ENCODE measurements around the gene MEOX1.

The MEOX1 gene

DNA sequence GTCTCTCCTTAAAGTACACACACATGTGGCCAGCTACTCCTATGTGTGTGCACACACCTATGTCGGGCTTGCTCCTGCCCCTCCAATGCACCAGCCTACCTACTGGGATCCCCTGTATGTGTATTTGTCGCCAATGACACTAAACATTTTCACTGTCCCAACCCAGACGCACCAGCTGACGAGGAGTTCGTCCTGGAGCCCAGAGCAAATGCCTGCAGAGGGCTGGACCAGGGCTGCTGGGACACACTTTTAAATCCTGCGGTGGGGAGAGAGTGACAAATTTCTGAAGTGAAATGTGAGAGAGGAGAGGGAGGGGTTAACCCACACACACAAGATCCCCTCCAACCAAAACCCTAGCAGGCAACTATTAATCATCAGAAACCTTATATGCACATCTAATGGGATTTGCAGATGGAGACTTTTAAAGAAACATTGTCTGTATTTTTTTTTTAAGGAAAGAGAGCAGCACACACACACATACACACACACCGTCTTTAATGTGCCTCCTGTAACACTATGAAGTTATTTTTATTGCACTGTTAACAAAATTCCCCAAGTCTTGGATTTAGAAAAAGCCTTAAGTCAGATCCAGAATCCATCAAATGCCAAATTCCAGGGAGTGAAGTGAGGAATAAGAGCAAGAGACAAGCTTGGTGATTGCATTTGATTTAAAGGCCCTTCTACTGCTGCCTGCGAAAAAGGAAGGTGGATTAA, at the start of gene MEOX1:
MEOX1 (minus strand) TSS at position 224 of the 714 bp plus-strand sequence. CDS start 388 bp downstream, outside the sequence.
- H3K27me3 ChIP-seq (ENCODE audit: low read depth) = no peaks in the 10 kb centered on the region
- no peak within 1 kb of the TSS for H3K4me3 ChIP-seq
- in situ Hi-C loops (cut with MboI; ENCODE audit: low sequenced_read_pairs) = loop anchor here (25.0 kb wide), 1 partner anchor 100 kb away; the partner anchor contains the start of gene SOST
- no peaks in the 10 kb centered on the region for H3K36me3 ChIP-seq (replicated peaks)
- no peaks in the 10 kb centered on the region; the same call in none of the 2 replicates for H3K4me1 ChIP-seq
- no peaks in the 10 kb centered on the region for H3K9me3 ChIP-seq
- DNase-seq (ENCODE audit: low spot score in 2 of 2) = peak; percentile 21 to 28

DNA sequence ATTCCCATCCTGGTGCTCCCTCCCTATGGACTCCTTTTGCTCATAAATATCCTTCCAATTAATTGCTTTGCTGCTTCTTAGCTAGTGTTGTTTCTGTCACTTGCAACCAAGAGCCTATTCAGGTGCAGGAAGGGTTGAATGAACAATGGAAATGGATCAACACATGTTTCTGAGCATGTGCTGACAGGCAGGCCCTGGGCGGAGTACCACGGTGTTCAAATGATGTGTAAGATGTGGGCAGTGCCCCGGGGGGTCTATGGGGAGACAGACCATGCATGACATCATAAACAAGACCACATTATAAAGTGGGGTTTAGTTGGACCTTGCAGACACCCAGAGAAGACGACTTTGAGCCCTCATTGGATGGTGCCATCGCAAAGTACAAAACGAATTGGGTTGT, 48.4 kb upstream of the MEOX1 start:
- Histone ChIP-seq H3K4me3 (no peak overlapping the region), H3K4me1 (no peaks in the 10 kb centered on the region), H3K36me3 (replicated peaks) (no peaks in the 10 kb centered on the region), H3K9me3 (no peaks in the 10 kb centered on the region), H3K27me3 (ENCODE audit: low read depth) (peaks cover 9% of the 10 kb centered on the region; the same call in 1 of the 2 replicates)
- in situ Hi-C loops (cut with MboI; ENCODE audit: low sequenced_read_pairs) = no loop called here
- no peak for DNase-seq (ENCODE audit: low spot score in 2 of 2)

DNA sequence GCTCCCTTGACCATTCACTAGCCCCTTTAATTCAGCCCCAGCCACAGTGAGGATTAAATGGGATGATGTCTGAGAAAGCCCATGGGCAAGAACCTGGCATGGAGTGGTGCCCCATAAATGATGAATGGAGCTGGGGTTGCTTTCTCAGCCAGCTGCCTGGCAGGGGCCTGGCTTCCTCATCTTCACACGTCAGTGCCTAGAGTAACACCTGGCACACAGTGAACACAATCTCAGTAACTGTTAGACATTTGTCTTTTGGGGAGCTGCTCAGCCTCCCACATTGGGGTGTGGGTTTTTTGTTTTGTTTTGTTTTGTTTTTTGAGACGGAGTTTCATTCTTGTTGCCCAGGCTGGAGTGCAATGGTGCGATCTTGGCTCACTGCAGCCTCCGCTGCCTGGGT, 47.5 kb upstream of the MEOX1 start:
- H3K36me3 ChIP-seq (replicated peaks) = no peaks in the 10 kb centered on the region
- H3K27me3 ChIP-seq (ENCODE audit: low read depth) = peaks cover 9% of the 10 kb centered on the region; the same call in 1 of the 2 replicates
- H3K9me3 ChIP-seq = no peaks in the 10 kb centered on the region
- DNase-seq (ENCODE audit: low spot score in 2 of 2) = no peak
- no peaks in the 10 kb centered on the region for H3K4me1 ChIP-seq
- H3K4me3 ChIP-seq = no peak overlapping the region
- in situ Hi-C loops (cut with MboI; ENCODE audit: low sequenced_read_pairs) = no loop called here

DNA sequence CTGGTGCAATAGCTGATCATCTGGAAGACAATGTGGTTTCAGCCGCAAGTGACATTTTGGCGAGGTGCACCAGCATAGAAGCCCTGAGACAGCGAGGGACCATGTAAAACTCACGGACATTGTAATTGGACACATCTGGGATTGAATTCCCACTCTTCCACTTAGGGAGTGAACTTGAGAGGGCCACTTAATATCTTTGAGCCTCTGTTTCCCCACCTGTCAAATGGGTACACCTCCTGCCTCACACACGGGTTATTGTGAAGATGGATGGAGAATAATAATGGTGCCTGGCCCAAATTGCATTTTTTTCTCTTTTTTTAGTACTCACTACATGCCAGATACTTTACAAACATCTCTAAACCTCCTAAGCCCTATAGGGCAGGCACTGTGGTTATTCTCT, 45.5 kb upstream of the MEOX1 start:
- in situ Hi-C loops (cut with MboI; ENCODE audit: low sequenced_read_pairs) = no loop called here
- H3K9me3 ChIP-seq = no peaks in the 10 kb centered on the region
- DNase-seq (ENCODE audit: low spot score in 2 of 2) = no peak
- H3K4me3 ChIP-seq = no peak overlapping the region
- H3K36me3 ChIP-seq (replicated peaks) = no peaks in the 10 kb centered on the region
- peaks cover 9% of the 10 kb centered on the region; the same call in 1 of the 2 replicates for H3K27me3 ChIP-seq (ENCODE audit: low read depth)
- no peaks in the 10 kb centered on the region for H3K4me1 ChIP-seq

DNA sequence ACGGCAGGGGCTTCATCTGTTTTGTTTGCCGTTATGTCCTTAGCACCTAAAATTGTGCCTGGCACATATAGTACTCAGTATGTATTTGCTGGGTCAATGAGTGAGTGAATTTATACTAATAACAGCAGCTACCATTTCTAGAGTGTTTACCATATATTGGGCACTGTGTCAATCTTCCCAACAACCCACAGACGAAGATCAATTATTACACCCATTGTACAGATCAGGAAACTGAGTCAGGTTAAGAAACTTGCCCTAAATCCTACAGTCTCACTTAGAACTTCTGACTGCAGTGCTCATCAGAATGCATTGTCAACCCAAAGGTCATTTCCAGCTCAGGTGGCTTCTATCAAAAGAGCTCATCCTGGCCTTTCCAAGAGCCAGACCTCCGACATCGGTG, 44.5 kb upstream of the MEOX1 start:
- Histone ChIP-seq H3K36me3 (replicated peaks) (no peaks in the 10 kb centered on the region), H3K27me3 (ENCODE audit: low read depth) (peaks cover 9% of the 10 kb centered on the region; the same call in 1 of the 2 replicates), H3K4me3 (no peak overlapping the region), H3K9me3 (no peaks in the 10 kb centered on the region), H3K4me1 (no peaks in the 10 kb centered on the region)
- DNase-seq (ENCODE audit: low spot score in 2 of 2) = no peak
- in situ Hi-C loops (cut with MboI; ENCODE audit: low sequenced_read_pairs) = no loop called here

DNA sequence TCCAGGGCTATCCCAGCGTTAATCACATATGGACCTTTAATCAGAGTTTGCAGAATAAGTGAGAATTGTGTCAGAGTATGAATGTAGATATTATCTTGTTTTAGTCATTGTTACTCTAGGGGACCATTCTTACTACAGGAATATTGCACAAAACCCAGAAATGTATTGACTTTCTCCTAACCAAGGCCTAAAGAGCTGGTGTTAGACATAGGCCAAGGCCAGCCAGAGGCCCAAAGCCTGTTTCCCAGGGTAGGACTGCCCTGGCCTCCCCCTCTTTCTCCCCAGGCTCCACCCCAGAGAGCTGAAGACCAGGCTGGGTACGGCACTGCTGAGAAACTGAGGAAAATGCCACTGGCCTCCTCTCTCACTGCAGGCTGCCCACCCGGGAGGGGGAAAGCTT, 41.9 kb upstream of the MEOX1 start:
- H3K4me1 ChIP-seq = no peaks in the 10 kb centered on the region
- H3K4me3 ChIP-seq = no peak overlapping the region
- H3K36me3 ChIP-seq (replicated peaks) = no peaks in the 10 kb centered on the region
- in situ Hi-C loops (cut with MboI; ENCODE audit: low sequenced_read_pairs) = loop anchor here (5.0 kb wide), 1 partner anchor 39 kb away; no protein-coding TSS in a partner anchor
- DNase-seq (ENCODE audit: low spot score in 2 of 2) = no peak
- peaks cover 9% of the 10 kb centered on the region; the same call in 1 of the 2 replicates for H3K27me3 ChIP-seq (ENCODE audit: low read depth)
- no peaks in the 10 kb centered on the region for H3K9me3 ChIP-seq

DNA sequence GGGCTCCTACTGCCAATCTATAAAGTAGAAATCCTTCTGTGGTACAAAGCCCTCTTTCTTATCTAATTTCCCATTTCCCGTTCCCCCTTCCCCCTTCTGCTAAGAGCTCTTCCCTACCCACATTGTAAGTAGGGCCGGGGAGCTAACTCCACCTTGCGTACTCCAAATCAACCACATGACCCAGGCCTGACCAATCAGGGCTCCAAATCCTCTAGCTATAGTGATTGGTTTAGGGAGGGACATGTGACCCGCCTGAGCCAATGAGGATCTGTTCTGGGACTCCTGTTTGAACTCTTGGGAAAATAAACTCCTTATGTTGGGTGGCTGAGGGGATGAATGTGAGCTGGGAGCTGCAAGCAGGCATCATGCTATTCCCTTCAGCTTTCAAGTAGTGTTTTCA, 40.9 kb upstream of the MEOX1 start:
- H3K9me3 ChIP-seq = no peaks in the 10 kb centered on the region
- DNase-seq (ENCODE audit: low spot score in 2 of 2) = peak; percentile 39 to 74
- peaks cover 9% of the 10 kb centered on the region; the same call in 1 of the 2 replicates for H3K27me3 ChIP-seq (ENCODE audit: low read depth)
- no peaks in the 10 kb centered on the region for H3K4me1 ChIP-seq
- no peak overlapping the region for H3K4me3 ChIP-seq
- in situ Hi-C loops (cut with MboI; ENCODE audit: low sequenced_read_pairs) = loop anchor here (5.0 kb wide), 1 partner anchor 40 kb away; no protein-coding TSS in a partner anchor
- H3K36me3 ChIP-seq (replicated peaks) = no peaks in the 10 kb centered on the region

DNA sequence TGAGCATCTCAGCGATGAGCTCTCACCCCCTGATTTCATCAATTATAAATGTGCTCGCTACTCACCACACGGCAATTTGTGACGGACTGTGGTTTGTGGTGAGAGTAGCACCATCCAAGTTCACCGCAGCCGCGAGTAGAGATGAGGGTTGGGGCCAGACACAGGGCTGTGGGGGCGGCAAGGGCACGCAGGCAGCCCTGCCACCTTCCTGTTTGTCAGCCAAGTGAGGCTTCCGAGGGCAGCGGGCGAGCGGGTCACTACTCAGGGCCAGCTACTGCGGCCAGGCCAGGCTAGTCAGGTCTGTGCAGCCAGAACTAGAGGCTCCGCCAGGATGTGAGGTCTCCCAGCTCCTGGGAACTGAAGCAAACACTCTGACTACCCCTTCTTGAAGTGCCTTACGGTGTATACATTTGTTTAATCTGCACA, 39.6 kb upstream of the MEOX1 start:
- in situ Hi-C loops (cut with MboI; ENCODE audit: low sequenced_read_pairs) = loop anchor here (5.0 kb wide), 1 partner anchor 41 kb away; no protein-coding TSS in a partner anchor
- Histone ChIP-seq H3K36me3 (replicated peaks) (no peaks in the 10 kb centered on the region), H3K9me3 (no peaks in the 10 kb centered on the region), H3K27me3 (ENCODE audit: low read depth) (no peaks in the 10 kb centered on the region), H3K4me3 (no peak overlapping the region), H3K4me1 (no peaks in the 10 kb centered on the region)
- DNase-seq (ENCODE audit: low spot score in 2 of 2) = no peak

GRCh38 chr17:43699438-43699756, 37.7 kb upstream of the MEOX1 start:
- H3K9me3 ChIP-seq = no peaks in the 10 kb centered on the region
- H3K4me3 ChIP-seq = no peak overlapping the region
- no peak for DNase-seq (ENCODE audit: low spot score in 2 of 2)
- H3K27me3 ChIP-seq (ENCODE audit: low read depth) = no peaks in the 10 kb centered on the region
- H3K36me3 ChIP-seq (replicated peaks) = no peaks in the 10 kb centered on the region
- no peaks in the 10 kb centered on the region for H3K4me1 ChIP-seq
- in situ Hi-C loops (cut with MboI; ENCODE audit: low sequenced_read_pairs) = no loop called here

DNA sequence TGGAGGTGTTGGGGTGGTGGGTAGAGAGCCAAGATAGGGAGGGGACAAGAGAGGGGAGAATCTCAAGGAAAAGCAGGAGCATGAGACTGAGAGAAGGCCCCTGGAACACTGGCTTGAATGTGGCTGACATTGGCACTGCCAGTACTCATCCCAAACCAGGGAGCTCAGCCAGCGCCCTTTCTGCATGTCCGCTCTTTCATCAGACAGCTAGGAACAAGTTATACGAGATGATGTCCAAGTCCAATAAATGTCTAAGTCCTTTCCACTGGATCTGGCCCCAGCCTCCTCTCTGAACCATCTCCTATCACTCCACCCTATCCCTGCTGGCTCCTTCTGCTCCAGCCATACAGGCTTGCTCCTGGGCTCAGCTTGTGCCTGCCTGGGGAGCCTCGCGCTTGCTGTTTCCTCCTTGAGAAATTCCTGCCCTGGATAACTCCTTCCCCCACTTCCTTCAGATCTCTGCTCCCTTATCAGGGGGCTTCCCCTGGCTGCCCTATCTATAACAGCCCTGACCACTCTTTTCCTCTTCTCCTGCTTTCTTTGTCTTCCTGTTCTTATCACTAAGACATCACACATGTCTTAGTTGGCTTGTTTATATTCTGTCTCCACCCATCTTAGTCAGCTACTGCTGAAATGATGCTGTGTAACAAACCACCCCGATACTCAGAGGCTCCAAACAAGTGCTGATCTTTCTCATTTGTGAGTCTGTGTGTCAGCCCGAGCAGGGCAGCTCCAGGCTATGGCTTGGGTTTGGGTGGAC, 37.1 kb upstream of the MEOX1 start:
- Histone ChIP-seq H3K4me3 (no peak overlapping the region), H3K4me1 (no peaks in the 10 kb centered on the region), H3K36me3 (replicated peaks) (no peaks in the 10 kb centered on the region), H3K9me3 (no peaks in the 10 kb centered on the region), H3K27me3 (ENCODE audit: low read depth) (no peaks in the 10 kb centered on the region)
- no peak for DNase-seq (ENCODE audit: low spot score in 2 of 2)
- in situ Hi-C loops (cut with MboI; ENCODE audit: low sequenced_read_pairs) = no loop called here

- H3K36me3 ChIP-seq (replicated peaks) = no peaks in the 10 kb centered on the region
- H3K4me3 ChIP-seq = no peak overlapping the region
- in situ Hi-C loops (cut with MboI; ENCODE audit: low sequenced_read_pairs) = no loop called here
- H3K27me3 ChIP-seq (ENCODE audit: low read depth) = no peaks in the 10 kb centered on the region
- H3K4me1 ChIP-seq = no peaks in the 10 kb centered on the region
- no peak for DNase-seq (ENCODE audit: low spot score in 2 of 2)
- no peaks in the 10 kb centered on the region for H3K9me3 ChIP-seq
Measured at GRCh38 chr17:43697937-43698336, 36.2 kb upstream of the MEOX1 start.

- no peaks in the 10 kb centered on the region for H3K9me3 ChIP-seq
- no peaks in the 10 kb centered on the region for H3K36me3 ChIP-seq (replicated peaks)
- no peaks in the 10 kb centered on the region for H3K27me3 ChIP-seq (ENCODE audit: low read depth)
- in situ Hi-C loops (cut with MboI; ENCODE audit: low sequenced_read_pairs) = no loop called here
- H3K4me1 ChIP-seq = no peaks in the 10 kb centered on the region
- DNase-seq (ENCODE audit: low spot score in 2 of 2) = no peak
- H3K4me3 ChIP-seq = no peak overlapping the region
Measured at GRCh38 chr17:43696891-43697290, 35.2 kb upstream of the MEOX1 start.

GRCh38 chr17:43695970-43696865, 34.5 kb upstream of the MEOX1 start:
- DNase-seq (ENCODE audit: low spot score in 2 of 2) = no peak
- H3K4me1 ChIP-seq = no peaks in the 10 kb centered on the region
- no peaks in the 10 kb centered on the region for H3K36me3 ChIP-seq (replicated peaks)
- no peak overlapping the region for H3K4me3 ChIP-seq
- H3K9me3 ChIP-seq = no peaks in the 10 kb centered on the region
- in situ Hi-C loops (cut with MboI; ENCODE audit: low sequenced_read_pairs) = no loop called here
- H3K27me3 ChIP-seq (ENCODE audit: low read depth) = no peaks in the 10 kb centered on the region
